Measurements from ENCODE around the gene NNMT.

DNA sequence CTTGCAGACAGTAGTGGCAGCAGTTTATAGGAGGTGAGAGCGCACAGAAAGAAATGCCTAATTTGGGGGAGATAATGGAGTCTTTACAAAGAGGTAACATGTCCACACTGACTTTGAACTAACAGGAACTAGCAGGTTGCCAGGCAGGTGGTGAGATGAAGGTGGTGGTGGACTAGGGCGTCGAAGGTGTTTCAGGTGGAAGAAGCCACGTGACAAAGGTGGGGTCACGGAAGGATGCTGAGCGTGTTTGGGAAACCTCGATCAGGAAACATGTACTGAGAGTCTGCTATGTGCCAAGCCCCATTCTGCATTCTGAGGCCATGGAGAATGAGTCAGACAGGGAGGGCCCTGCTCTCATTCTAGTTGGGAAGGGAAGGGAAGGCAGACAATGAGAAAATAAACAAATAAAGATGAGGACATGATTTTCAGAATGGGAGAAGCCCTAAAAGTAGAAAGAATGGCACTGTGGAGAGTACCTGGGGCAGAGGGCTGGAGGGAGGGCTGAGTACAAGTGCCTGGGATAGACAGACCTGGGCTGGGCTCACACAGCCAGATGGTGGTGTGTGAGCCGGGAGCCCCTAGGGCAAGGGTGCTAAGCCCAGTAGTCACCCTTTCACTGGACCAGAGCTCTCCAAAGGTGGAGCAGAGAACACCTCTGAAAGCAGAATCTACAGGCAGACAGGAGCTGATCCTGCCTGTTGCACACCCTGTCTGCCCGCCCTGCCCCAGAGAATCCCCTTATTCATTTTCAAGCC, 16.2 kb upstream of the NNMT start:
- TF ChIP-seq, protein P1, sequence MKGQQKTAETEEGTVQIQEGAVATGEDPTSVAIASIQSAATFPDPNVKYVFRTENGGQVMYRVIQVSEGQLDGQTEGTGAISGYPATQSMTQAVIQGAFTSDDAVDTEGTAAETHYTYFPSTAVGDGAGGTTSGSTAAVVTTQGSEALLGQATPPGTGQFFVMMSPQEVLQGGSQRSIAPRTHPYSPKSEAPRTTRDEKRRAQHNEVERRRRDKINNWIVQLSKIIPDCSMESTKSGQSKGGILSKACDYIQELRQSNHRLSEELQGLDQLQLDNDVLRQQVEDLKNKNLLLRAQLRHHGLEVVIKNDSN (IDR thresholded peaks at IDR 0.05) = no peak
- TF ChIP-seq EP300 (IDR thresholded peaks at IDR 0.05; ENCODE audit: borderline replicate concordance) = no peak
- no peak for TF ChIP-seq TEAD4 (IDR thresholded peaks at IDR 0.05)
- TF ChIP-seq, protein P2, sequence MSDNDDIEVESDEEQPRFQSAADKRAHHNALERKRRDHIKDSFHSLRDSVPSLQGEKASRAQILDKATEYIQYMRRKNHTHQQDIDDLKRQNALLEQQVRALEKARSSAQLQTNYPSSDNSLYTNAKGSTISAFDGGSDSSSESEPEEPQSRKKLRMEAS (IDR thresholded peaks at IDR 0.05) = no peak
